Measurements from ENCODE around the gene SIK3. TPM values are rescaled to one million over a fixed set of nuclear protein-coding genes. Genes with fewer than 3 reads are reported as not detected.

SIK3 gene
- total and polyA plus RNA-seq, 12 donors = 9.9 to 47.3 (median 36.5) TPM

DNA sequence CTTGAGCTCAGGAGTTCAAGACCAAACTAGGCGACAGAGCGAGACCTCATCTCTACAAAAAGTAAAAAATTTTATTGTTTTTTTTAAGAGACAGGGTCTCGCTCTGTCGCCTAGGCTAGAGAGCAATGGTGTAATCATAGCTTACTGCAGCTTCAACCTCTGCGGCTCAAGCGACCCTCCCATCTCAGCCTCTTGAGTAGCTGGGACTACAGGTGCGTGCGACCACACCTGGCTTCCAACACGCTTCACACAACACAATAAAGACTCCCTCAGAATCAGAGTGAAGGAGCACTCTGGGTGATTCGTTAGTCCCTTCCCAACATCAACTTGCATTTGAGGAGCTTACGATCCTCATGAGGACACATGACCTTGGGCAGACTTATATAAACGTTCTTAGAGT is 181.3 kb downstream of the SIK3 start:
- peaks cover 0 to 11% (median 0%) of the 10 kb centered on the region in 9 donors for H3K36me3 ChIP-seq
- DNase-seq = no peak
- TF ChIP-seq, protein P1, sequence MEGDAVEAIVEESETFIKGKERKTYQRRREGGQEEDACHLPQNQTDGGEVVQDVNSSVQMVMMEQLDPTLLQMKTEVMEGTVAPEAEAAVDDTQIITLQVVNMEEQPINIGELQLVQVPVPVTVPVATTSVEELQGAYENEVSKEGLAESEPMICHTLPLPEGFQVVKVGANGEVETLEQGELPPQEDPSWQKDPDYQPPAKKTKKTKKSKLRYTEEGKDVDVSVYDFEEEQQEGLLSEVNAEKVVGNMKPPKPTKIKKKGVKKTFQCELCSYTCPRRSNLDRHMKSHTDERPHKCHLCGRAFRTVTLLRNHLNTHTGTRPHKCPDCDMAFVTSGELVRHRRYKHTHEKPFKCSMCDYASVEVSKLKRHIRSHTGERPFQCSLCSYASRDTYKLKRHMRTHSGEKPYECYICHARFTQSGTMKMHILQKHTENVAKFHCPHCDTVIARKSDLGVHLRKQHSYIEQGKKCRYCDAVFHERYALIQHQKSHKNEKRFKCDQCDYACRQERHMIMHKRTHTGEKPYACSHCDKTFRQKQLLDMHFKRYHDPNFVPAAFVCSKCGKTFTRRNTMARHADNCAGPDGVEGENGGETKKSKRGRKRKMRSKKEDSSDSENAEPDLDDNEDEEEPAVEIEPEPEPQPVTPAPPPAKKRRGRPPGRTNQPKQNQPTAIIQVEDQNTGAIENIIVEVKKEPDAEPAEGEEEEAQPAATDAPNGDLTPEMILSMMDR (IDR thresholded peaks at IDR 0.05) = no peak
- no peak overlapping the region for H3K4me3 ChIP-seq
- H3K27me3 ChIP-seq = no peaks in the 10 kb centered on the region
- no peak for ATAC-seq
- H3K27ac ChIP-seq = no peak overlapping the region
- H3K4me1 ChIP-seq = peaks cover 0 to 35% (median 13%) of the 10 kb centered on the region in 9 donors
- intact Hi-C loops (cut with DNase I) = no loop called here
- H3K9me3 ChIP-seq = no peaks in the 10 kb centered on the region
- 98% methylated on average over 12 of the region's 12 CpGs for WGBS, 2 donors

GRCh38 chr11:116916052-116916451 is 182.2 kb downstream of the SIK3 start:
- 96 to 97% methylated on average over 2 of the region's 2 CpGs for whole genome bisulfite sequencing, 2 donors
- no peaks in the 10 kb centered on the region for H3K9me3 ChIP-seq
- DNase-seq (no peak), ATAC-seq (no peak)
- no peak overlapping the region for H3K4me3 ChIP-seq
- intact Hi-C loops (cut with DNase I) = no loop called here
- peaks cover 0 to 8% (median 0%) of the 10 kb centered on the region in 9 donors for H3K36me3 ChIP-seq
- H3K4me1 ChIP-seq = peaks cover 0 to 35% (median 13%) of the 10 kb centered on the region in 9 donors
- no peak overlapping the region for H3K27ac ChIP-seq
- no peaks in the 10 kb centered on the region for H3K27me3 ChIP-seq
- TF ChIP-seq, protein P1 (IDR thresholded peaks at IDR 0.05) = peak in 1 of 9 donors; percentile 12

DNA sequence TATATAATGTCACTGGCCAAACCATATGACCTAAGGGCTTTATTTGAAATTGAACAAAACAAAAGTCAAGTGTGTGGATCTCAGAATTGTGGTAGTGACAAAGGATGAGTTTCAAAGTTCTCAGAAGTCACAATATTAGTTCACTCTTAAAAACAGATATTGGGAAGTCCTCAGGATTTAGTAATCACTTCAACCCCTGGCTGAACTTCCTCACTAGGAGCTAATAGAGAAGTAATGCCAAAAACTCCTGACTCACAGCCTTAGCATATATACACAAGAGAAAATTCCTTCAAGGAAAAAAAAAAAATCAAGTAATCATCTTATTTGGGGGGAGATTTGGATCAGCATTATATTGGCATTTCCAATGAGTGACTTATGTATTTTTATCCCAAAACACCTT is 185.2 kb downstream of the SIK3 start:
- peak in 5 of 8 donors; percentile 44 to 67 (median 53) for ATAC-seq

GRCh38 chr11:116911976-116912734 is 186.1 kb downstream of the SIK3 start:
- no peaks in the 10 kb centered on the region for H3K27me3 ChIP-seq
- intact Hi-C loops (cut with DNase I) = no loop called here
- no peaks in the 10 kb centered on the region for H3K9me3 ChIP-seq
- H3K36me3 ChIP-seq = no peaks in the 10 kb centered on the region
- TF ChIP-seq, protein P1 (IDR thresholded peaks at IDR 0.05) = no peak
- ATAC-seq (no peak), DNase-seq (no peak)
- peaks cover 0 to 48% (median 8%) of the 10 kb centered on the region in 9 donors for H3K4me1 ChIP-seq
- 94% methylated on average over 7 of the region's 7 CpGs for WGBS, 2 donors
- H3K27ac ChIP-seq = peak overlapping the region in 1 of 10 donors; percentile 67
- no peak overlapping the region for H3K4me3 ChIP-seq

More for the DNA sequence above, 185.2 kb downstream of the SIK3 start:
- H3K27me3 ChIP-seq = no peaks in the 10 kb centered on the region
- intact Hi-C loops (cut with DNase I) = no loop called here
- H3K9me3 ChIP-seq = no peaks in the 10 kb centered on the region
- H3K27ac ChIP-seq = peak overlapping the region in 1 of 10 donors; percentile 67
- H3K36me3 ChIP-seq = no peaks in the 10 kb centered on the region
- DNase-seq = no peak
- H3K4me3 ChIP-seq = no peak overlapping the region
- TF ChIP-seq, protein P1 (IDR thresholded peaks at IDR 0.05) = no peak
- peaks cover 0 to 47% (median 8%) of the 10 kb centered on the region in 9 donors for H3K4me1 ChIP-seq
